Lower leg skin (tissue), 4 donors: ENCODE data around the gene PRMT7. TPM values are rescaled to one million over a fixed set of nuclear protein-coding genes. Genes with fewer than 3 reads are reported as not detected.

ENCODE experiments used
- DNase-seq, 2 donors: peaks; one replicate each; pipeline ENCODE4 v3.0.0-alpha.2; 2019; ENCODE audit warnings: low spot score in 2 of 2
- H3K4me3 ChIP-seq: fragments of 200-600 bp; sonication (generic); 2 replicates; pipeline ENCODE4 v1.5.1; 2017; ENCODE audit warnings: mild to moderate bottlenecking, low read depth; ENCODE audit not compliant: poor library complexity, severe bottlenecking
- POLR2A ChIP-seq, 2 donors: fragments of 450-650 bp; IDR thresholded peaks; one replicate each; pipeline ENCODE4 v1.6.1; 2016 to 2017; ENCODE audit warnings: antibody characterized with exemption in 2 of 2, mild to moderate bottlenecking in 1 of 2, moderate library complexity in 1 of 2
- WGBS, 2 donors: methylation state at CpG; one replicate each; pipeline ENCODE4 v1.1.5; 2018; 5-methylcytosine and 5-hydroxymethylcytosine counted together
- intact Hi-C: fragments of 100-400 bp; cut with DNase I; formaldehyde crosslinking; loops from one replicate; pipeline ENCODE4 v1.15.0; 2023; ENCODE audit warnings: low total_unique reads
- total RNA-seq, 4 donors: library from RNA; depleted of rRNA; stranded (reverse); fragments of >200 nt; gene quantifications; one replicate each; pipeline ENCODE4 v1.1.0, GENCODE V29; 2016
- TF ChIP-seq, protein P1 (sequence below), 3 donors: fragments of 450-650 bp; IDR thresholded peaks; one replicate each; pipeline ENCODE4 v1.5.1; 2016; ENCODE audit warnings: antibody characterized with exemption in 3 of 3, mild to moderate bottlenecking in 3 of 3, moderate library complexity in 2 of 3

PRMT7 gene, protein sequence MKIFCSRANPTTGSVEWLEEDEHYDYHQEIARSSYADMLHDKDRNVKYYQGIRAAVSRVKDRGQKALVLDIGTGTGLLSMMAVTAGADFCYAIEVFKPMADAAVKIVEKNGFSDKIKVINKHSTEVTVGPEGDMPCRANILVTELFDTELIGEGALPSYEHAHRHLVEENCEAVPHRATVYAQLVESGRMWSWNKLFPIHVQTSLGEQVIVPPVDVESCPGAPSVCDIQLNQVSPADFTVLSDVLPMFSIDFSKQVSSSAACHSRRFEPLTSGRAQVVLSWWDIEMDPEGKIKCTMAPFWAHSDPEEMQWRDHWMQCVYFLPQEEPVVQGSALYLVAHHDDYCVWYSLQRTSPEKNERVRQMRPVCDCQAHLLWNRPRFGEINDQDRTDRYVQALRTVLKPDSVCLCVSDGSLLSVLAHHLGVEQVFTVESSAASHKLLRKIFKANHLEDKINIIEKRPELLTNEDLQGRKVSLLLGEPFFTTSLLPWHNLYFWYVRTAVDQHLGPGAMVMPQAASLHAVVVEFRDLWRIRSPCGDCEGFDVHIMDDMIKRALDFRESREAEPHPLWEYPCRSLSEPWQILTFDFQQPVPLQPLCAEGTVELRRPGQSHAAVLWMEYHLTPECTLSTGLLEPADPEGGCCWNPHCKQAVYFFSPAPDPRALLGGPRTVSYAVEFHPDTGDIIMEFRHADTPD
- total RNA-seq = 10 to 100 TPM; 29.9 to 62.4 (median 45.9) TPM

DNA sequence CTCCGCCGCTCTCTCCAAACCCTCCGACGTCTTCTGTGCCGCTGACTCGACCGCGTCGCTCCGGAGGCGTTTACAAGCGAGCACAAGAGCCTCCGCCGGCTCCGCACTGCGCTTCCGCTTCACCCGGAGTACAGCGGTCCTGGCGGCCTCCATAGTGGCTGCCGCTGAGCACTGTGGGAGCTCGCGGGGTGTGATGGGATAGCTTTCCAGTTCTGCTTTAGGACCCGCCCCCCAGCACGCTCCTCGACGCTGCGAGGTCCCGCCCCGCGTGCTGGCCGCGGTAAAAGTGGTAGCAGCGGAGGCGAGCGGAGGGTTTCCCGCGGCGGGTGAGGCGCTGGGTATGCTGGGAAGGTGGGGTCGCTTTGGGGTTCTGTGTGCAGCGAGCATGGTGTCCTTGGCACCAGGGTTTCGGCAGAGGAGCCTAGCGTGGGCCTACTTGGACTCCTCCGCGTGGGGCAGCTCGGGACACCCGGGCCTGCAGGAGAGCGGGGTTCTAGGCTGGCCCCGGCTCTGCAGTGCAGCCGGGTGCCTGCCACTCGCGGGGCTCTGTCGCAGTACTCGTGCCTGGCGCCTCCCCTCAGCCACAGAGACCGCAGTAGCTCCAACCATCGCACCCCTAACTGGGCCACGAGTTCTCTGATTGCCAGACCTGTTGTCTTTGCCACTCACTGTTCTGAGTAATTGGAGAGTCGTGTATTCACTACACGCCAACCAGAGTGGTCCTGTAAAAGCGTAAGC, at the start of gene PRMT7, which contains the start of gene SLC7A6OS:
TSS of gene PRMT7 (plus strand) at position 246 of the 738 bp plus-strand sequence. CDS start 4,961 bp downstream, outside the sequence.
TSS of gene SLC7A6OS (minus strand) at position 173 of the 738 bp plus-strand sequence. CDS start at position 153, 20 bp downstream.
- peak within 1 kb of the TSS; percentile 88 for H3K4me3 ChIP-seq
- peak; percentile 86 to 97 for DNase-seq
- WGBS, 2 donors = 1% methylated on average over 20 to 21 of the region's 62 CpGs
- TF ChIP-seq, protein P1, sequence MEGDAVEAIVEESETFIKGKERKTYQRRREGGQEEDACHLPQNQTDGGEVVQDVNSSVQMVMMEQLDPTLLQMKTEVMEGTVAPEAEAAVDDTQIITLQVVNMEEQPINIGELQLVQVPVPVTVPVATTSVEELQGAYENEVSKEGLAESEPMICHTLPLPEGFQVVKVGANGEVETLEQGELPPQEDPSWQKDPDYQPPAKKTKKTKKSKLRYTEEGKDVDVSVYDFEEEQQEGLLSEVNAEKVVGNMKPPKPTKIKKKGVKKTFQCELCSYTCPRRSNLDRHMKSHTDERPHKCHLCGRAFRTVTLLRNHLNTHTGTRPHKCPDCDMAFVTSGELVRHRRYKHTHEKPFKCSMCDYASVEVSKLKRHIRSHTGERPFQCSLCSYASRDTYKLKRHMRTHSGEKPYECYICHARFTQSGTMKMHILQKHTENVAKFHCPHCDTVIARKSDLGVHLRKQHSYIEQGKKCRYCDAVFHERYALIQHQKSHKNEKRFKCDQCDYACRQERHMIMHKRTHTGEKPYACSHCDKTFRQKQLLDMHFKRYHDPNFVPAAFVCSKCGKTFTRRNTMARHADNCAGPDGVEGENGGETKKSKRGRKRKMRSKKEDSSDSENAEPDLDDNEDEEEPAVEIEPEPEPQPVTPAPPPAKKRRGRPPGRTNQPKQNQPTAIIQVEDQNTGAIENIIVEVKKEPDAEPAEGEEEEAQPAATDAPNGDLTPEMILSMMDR (IDR thresholded peaks at IDR 0.05) = no peak
- TF ChIP-seq POLR2A (IDR thresholded peaks at IDR 0.05) = no peak
- intact Hi-C loops = no loop called here

DNA sequence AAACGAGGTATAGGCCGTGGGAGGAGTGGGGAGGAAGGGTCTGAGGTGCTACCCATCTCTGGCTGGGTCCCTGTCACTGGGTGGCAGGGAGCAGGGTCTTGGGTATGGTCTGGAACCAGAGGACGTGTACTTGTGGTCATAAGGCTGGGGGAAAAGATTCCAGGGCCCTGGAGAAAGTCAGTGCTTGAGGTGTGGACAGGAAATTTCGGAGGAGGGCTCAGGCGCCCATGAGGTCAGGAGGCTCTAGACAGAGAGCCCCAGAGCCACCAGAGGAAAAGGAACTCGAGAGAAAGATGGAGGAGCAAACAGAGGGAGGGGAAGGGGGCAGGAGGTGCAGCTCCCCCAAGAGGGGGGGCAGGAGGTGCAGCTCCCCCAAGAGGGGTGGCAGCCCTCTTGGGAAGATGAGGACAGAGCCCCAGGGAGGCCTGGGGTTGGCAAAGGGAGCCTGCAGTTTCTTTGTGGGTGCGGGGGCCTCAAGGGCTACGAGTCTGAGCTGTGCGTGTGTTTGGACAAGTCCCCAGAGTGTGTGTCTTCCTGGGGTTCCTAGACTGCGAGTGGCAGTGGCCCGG, 47.2 kb upstream of the PRMT7 start:
- 43 to 52% methylated on average over 8 to 11 of the region's 11 CpGs for WGBS, 2 donors
- H3K4me3 ChIP-seq = peak overlapping the region; percentile 80
- TF ChIP-seq POLR2A (IDR thresholded peaks at IDR 0.05) = no peak
- TF ChIP-seq, protein P1 (IDR thresholded peaks at IDR 0.05) = no peak
- no peak for DNase-seq
- intact Hi-C loops = loop anchor here (5.0 kb wide), 1 partner anchor 64 kb away; no protein-coding TSS in a partner anchor

DNA sequence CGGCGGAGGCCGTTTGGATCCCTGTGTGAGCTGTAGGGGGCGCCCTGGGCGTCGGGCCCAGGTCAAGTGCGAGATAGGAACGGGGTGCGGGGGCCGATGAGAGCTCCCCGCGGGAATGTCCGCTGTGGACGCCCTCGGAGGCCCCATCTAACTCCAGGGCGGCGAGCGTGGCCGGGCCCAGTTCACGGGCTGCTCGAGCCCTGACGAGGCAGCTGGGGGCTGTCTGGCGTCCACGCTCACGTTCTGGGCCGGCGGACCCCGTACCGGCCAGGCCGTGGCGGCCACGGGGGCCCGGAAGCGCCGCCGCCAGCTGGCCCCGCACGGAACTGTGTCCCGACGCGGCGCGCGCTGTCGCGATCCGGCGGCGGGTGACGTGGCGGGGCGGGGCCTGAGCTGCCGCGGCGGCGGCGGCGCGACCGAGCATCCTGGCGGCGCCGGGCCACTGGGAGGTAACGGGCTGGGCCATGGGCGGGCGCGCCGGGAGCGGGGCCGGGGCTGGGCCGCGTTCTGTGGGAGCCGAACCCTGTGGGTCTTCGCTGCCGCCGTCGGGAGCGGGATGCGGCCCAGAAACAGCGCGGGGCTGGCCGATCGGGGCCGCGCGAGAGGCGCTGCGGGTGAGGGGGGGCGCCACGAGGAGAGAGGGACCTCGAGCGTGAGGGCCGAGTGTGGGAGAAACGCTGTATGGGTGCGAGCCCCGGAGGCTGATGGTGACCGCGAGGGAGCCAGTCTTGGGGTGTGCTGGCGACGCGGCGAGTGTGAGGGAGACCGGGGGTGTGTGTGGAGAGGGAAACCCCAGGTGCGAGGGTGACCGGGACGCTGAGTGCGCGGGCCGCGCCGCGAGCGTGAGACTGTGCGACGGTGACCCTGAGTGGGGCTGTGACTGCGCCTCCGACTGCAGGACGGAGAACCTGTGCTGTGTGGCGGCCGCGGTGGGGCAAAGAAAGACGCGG, 46.4 kb upstream of the PRMT7 start, which contains the start of gene SLC7A6:
TSS of gene SLC7A6 (plus strand) at position 399 of the 950 bp plus-strand sequence. CDS start 10,201 bp downstream, outside the sequence.
- intact Hi-C loops = loop anchor here (5.0 kb wide), 1 partner anchor 63 kb away; no protein-coding TSS in a partner anchor
- TF ChIP-seq POLR2A (IDR thresholded peaks at IDR 0.05) = no peak
- TF ChIP-seq, protein P1 (IDR thresholded peaks at IDR 0.05) = peak in 1 of 3 donors; percentile 64
- peak in 1 of 2 donors; percentile 94 for DNase-seq
- 0 to 1% methylated on average over 54 to 75 of the region's 123 CpGs for WGBS, 2 donors
- peak within 1 kb of the TSS; percentile 80 for H3K4me3 ChIP-seq

DNA sequence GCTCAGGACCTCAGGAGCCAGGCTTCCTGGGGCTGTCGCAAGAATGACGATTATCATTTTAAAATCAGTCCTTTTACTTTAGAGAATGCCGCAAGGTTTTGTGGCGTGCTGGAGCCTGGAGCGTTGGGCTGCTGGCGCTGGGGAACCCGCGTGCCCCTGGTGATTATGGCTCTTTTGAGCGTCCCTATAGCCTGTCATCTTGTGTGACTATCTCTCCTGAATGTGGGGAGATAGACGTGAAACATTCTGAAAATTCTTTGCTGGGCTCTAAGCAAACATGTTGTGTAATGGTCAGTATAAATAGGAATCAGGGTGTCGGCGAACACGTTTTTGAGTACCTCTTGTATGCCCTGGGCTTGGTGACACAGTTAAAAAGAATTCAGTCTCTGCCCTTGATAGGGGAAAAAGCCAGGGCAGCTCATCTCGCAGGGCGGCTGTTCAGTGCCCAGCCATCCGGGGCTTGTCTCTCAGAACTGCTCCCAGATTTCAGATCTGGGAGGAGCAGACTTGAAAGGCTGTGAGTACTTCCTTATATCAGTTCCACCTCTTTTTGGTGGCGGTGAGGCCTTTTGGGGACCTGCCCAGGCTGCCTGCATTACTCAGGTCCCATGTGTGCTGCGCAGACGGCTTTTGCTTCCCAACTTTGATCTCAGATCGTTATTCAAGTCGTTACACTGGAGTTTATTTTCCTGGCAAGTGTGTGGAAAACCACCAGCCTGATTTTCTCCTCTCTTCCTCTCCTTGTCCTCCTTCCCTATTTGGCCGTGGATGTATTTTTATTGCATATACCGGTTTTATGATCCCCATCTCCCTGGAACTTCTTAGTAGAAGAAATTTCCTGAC, 45.5 kb upstream of the PRMT7 start:
- H3K4me3 ChIP-seq = peak overlapping the region; percentile 80
- WGBS, 2 donors = 2 to 3% methylated on average over 23 of the region's 23 CpGs
- intact Hi-C loops = no loop called here
- TF ChIP-seq, protein P1 (IDR thresholded peaks at IDR 0.05) = no peak
- TF ChIP-seq POLR2A (IDR thresholded peaks at IDR 0.05) = no peak
- DNase-seq = peak; percentile 82 to 93
